Fibroblast of skin of abdomen (primary cell): Measurements from ENCODE around the gene ATP11C.
"Not testable (repeated sequence)": the region's sequence is repeated elsewhere in the genome, so short reads cannot be mapped to it uniquely, and the experiment has no call there.

Experiments
- DNase-seq: peaks from one replicate; pipeline ENCODE4 v3.0.0-alpha.2; 2013

The ATP11C gene

DNA sequence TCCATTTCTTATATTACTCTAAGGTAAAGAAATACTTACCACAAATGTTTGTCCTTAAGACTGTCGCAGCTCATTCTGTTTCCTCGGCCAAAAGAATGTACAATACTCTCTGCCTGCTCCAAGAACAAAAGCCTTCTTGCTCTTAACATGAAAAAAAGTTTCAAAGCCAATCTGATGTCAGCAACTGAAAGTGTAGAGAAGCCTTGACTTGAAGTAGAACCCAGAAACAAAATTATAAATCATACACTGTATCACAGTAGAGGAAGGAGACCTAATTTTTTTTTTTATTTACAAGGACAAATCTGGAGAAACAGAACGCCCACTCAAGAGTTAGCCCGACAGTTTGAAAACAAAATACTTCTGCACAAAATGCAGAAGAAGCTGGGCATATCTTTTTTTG lies 224.8 kb downstream of the ATP11C start, which contains the start of gene MCF2:
TSS of gene MCF2 (minus strand) at position 101 of the 400 bp plus-strand sequence. CDS start 56,423 bp downstream, outside the sequence.
- no peak for DNase-seq

DNA sequence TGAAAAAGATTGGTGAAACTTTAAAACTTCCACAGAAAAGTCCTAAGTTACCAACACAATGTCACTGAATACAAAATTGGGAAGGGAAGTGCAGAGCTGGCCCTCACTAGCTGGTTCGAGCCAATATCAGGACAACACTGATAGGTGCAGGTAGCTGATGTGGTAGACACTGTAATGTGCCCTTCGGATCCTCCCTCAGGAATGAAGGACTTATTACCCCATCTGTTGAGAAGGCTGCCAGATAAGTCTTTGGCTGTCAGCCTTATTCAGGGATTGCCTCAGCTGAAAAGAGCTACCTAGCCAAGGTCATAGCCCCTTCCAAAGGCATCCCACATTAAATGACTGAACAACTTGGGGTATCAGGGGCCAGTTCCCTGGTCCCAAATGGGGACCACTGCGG lies 230.2 kb downstream of the ATP11C start:
- DNase-seq, result no peak

DNA sequence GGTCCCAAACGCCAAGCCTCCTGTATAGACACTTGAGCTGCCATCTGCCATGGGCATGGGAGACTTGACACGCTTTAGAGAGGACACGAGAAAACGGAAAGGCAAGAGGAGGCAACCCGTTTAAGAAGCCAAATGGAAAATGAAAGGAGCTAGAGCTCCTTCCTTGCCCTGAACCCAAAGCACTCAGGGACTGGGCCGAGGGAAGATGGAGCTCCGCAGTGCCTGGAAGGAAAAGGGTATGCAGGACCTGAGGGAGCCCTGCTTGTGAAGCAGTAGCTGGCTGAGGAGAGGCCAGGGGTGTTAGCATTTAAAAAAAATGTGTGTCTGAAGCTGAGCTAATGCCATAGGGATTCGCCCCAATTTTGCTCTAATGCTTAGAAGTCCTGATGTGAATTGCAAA lies 239.9 kb downstream of the ATP11C start:
- DNase-seq, result no peak

DNA sequence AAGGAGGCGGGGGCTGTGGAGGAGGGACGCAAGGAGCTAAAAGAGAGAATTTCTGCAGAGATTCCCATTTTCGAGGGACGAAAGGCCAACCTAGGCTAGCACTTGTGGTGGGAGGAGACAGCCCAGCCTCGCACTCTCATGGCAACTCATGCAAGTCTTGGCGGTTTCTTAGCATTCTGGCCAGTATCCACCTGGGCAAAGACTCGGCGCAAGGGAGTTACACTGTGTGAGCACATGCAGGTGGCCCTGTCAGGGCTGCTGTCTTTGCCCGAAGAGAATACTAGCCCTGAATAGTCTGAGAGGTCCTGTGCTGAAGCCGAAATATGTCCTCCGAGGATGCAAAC lies 240.4 kb downstream of the ATP11C start:
- DNase-seq, result no peak

DNA sequence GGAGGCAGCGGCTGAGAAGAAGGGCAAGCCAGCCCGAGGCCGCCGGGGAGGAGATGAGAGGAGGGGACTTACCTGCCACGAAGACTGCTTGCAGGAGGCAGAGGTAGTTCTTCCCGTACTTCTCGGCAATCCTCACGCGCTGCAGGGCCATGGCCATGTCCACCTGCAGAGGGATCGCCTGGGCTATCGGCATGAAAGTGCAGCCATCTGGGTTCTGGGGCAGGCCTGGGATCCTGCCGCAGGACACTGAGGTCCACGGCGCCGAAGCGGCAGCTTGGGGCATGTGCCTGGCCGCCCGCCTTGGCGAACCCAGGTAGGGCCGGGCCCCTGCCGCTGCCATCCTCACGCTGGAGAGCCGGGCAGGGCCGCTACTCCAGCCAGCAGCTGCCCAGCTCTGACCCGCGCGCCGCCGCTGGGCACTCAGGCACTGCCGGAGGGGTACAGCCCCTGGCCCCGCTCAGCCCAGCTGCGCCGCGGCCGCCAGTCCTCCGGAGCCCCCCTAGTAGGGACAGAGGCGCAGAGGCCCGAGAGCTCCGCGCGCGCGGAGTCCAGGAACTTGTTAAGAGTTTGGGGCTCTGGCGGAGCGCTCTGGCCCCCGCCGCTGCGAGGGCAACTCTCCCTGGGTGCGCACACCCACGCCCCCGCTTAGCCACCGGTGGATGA lies 240.9 kb downstream of the ATP11C start:
- no peak for DNase-seq

DNA sequence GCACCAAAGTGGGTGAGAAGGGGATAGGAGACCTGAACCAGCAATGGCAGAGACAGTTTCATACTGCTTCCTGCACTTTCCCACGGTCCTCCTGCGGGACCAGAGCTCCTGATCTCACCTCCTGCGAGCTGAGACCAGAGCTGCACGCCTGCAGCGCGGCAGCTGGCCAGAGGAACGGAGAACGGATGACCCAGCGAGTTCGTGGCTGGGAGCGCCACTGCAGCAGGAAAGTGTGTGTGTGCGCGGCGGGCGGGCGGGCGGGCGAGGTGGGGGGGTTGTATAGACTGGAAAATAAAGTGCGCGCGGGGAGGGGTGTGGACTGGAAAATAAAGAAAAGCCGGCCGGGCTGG lies 241.4 kb downstream of the ATP11C start:
- DNase-seq, result no peak

DNA sequence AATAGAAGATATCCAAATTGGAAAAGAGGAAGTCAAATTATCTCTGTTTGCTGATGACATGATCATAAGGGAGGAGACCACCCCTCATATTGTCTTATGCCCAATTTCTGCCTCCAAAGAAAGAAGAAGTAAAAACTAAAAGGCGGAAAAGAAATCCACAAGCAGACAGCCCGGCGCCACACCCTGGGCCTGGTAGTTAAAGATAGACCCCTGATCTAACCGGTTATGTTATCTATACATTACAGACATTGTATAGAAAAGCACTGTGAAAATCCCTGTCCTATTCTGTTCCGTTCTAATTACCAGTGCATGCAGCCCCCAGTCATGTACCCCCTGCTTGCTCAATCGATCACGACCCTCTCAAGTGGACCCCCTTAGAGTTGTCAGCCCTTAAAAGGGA lies 247.7 kb downstream of the ATP11C start:
- not testable (repeated sequence) for DNase-seq

DNA sequence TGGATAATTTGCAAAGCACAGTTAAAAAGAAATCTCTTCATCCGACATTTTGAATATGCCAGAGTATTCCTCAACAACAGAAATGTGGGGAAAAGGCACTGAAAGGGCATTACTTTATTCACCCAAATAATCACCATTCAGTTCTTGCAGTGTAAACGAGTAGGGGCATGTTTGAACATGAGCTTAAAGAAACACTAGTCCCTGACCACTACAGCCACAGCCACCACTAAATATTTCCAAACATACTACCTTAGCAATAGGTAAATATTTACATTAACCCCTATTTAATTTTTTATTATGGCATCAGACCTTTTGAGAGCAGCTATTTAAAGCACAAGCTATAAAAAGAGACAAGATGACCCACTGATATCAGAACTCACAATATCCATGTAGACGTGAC lies 252.5 kb downstream of the ATP11C start:
- no peak for DNase-seq
